GM21529 (cell line): Measurements from ENCODE around the gene NANS.
"Not testable (repeated sequence)": the region's sequence is repeated elsewhere in the genome, so short reads cannot be mapped to it uniquely, and the experiment has no call there.

Source experiments
- ATAC-seq: cut with Tn5 transposase; IDR thresholded peaks from one replicate; pipeline ENCODE4 v1.9.1; 2021; ENCODE audit not compliant: unreplicated experiment

The NANS gene

DNA sequence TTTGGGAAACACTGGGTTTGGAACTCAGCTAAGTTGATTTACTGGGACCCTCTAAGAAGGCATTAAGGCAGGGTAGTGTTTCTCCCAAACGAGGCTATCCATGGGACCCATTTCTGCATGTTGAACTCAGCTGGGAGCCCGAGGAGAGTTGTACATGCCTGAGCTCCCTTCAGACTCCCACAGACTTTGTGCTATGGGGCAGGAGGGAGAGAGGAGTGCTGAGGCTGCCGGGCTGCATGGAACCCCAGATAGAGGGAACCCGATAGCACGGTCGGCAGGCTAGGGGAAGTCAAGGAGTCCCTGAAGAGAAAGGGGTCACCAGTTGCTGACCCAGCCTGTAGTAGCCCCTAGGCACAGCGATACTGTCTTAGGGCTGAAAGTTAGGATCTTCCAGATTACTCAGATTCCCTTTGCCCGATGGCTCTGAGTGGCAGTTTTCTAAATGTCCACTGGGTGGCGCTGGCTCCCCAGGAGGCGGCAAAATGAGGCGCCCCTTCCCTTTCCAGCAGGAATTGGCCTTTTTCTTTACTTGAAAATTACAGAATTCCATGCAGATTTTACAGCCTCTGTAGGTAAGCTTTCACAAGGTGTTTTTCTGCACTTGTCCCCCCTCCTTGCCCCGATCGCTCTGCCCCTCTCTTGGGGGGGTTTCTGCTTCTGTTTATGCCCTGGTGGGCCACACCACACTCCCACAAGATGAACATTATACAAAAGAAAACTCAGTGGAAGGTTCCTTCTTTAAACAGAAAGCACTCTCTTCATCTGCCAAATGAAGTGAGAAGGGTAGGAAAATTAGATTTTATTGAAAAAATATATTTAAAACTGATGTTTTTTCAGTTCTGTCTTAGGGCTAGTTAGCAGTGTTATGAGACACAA is 17.8 kb downstream of the NANS start:
- ATAC-seq, result peak; percentile 56

GRCh38 chr9:98075332-98075805 is 18.8 kb downstream of the NANS start:
- ATAC-seq, result no peak

- not testable (repeated sequence) for ATAC-seq
Measured at GRCh38 chr9:98076514-98076890, 20.0 kb downstream of the NANS start.

GRCh38 chr9:98078895-98079294 is 22.4 kb downstream of the NANS start:
- ATAC-seq, result no peak

GRCh38 chr9:98080326-98080725 is 23.8 kb downstream of the NANS start:
- ATAC-seq, result no peak

- no peak for ATAC-seq
Measured at GRCh38 chr9:98080780-98081179, 24.2 kb downstream of the NANS start.

DNA sequence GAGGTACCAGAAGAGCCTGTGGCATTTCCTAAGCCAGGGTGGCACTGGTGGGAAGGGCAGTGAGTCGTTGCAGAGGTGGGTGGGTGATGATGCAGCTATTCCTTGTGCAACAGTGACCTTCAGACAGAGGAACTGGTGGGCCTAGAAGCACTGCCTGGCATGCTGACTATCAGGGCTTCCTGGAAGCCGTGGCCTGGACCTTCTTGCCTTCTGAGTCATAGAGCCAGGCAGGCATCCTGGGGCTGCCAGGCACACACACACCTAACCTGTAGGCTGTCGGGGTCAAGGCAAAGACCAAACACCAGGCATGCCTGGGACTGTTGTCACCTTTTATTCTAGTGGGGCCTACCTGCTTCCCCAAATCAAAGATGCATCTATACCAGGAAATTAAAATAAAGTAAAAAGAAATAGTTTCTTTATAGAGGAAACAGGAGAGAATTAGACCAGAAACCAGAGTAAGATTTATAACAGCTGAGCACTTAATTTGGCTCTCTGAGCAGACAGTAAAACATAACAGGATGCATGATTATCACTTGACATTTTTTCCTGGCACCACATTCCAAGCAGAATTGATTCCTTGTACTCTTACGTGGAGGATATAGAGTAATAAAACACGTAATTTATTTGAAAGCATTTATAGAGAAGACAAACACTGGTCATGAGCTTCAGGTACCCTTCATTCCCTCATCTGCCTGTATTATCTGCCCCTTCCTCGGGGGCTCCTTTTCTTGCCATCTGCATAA is 25.1 kb downstream of the NANS start:
- no peak for ATAC-seq

- ATAC-seq, result no peak
Measured at GRCh38 chr9:98083061-98083501, 26.5 kb downstream of the NANS start.

GRCh38 chr9:98083566-98084183 is 27.1 kb downstream of the NANS start:
- ATAC-seq, result no peak

DNA sequence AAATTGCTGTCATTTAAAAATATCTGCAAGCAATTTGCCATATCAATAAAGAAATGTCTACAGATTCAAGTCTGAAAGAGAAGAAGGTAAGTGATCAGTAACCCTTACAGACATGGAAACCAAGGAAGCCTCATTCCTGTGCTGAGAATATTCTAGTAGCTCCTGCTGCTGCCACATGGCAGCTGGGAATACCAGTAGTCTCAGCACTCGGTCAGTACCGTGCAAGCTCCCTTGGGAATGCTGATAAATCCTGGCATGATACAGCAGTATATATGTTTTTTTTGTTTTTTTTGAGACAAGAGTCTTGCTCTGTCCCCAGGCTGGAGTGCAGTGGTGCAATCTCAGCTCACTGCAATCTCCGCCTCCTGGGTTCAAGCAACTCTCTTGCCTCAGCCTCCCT is 27.9 kb downstream of the NANS start:
- no peak for ATAC-seq

DNA sequence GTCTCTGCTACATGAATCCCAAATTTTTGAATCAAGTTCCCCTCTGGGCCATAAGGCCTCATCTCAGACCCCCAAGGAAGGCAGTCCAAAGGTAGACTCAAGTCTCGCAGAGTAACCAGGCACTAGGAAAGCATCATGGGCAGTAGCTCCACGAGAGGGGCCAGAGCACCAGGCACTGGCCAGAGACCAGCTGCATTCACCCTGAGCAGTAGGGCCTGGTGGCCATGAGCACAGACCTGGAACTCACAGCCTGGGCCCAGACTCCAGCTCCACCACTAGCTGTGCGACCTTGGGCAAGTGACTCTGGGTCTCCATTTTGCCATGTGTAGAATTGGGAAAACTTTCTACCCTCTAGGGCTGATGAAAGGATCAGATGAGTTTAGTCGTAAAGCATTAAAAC is 28.5 kb downstream of the NANS start:
- ATAC-seq, result no peak

DNA sequence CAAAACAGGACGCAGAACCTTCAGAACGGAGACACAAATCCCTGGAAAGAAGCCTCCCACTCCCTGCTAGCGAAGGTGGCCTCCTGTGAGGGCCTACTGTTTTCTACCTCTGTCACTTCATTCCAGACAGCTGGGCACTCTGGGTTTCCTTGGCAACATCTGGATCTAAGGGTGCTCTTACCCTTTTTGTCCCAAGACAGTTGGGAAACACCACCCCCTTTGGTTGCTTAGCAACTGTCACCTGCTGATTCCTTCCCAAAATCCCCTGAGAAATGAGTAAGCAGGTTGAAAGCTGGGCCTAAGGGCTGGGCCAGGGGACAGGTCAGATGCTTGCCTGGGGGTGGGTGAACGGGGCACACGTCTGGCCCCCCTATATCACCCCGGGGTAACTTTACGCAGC is 29.4 kb downstream of the NANS start:
- no peak for ATAC-seq

DNA sequence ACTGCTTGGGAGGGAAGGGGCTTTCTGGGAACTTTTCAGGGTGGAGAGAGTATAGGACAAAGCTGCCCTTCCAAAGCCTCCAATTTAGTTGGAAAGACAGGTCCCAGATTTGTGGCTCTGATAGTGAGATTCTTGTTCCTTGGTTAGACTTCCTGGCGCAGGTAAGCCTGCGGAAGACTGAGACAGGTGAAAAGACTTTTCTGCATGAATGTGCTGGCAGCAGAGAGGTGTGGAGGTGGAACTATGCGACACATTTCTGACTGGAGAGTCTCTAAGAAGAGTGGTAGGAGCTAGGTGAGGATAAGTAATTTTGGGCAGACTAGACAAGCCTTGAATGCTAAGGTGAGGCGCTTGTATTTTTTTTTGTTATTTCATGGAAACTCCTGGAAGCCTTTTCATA is 29.9 kb downstream of the NANS start:
- no peak for ATAC-seq

- no peak for ATAC-seq
Measured at GRCh38 chr9:98087420-98088354, 31.2 kb downstream of the NANS start.

- not testable (repeated sequence) for ATAC-seq
Measured at GRCh38 chr9:98090674-98091073, 34.1 kb downstream of the NANS start.

DNA sequence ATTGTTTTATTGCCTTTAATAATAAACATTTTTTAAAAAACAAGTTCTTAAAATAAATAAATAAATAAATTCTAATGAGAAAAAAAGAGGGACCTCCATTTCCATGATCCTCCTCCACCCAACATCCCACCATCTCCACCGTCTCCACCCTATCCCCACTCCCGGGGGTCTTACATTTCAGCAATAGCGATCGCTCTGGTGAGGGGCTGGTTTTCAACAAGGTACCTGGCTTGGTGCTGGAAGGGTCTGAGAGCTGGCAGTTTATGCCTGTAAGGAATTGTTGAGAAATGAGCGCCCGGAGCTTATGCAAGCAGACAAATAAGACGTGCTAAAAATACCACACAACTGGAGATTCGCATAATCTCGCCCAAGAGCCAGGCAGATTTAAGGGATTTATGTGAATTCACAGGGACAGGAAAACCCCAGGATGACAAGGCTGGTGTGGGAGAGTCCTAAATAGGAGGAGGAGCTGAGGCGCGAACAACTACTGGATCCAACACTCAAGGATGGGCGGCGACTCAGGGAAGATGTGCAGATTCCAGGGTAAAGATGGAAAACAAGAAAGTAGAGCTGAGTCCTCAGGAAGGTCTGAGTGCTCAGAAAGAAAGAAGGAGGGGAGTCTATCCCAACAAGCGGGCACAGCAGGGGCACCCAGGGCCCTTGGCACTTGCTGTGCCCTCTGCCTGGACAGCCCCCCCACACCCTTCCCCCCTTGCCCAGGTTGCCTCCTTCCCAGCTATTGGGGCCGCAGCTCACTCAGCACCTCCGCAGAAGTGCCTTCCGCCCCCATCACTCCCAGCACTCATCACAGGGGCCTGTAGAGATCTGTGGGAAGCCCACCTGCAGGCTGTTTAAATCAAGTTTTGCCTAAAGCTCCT is 35.4 kb downstream of the NANS start:
- ATAC-seq, result no peak

DNA sequence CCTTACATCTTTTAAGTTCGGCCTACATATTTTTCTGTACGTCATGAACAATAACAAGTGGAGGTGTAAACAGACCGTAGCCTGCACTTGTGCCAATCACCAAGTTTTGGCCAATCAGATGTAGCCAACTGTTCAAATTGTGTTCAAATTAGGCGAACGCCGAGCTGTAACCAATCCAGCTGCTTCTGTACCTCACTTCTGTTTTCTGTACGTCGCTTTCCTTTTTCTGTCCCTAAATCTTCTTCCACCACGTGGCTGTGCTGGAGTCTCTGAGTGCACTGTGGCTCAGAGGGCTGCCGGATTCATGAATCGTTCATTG is 36.0 kb downstream of the NANS start:
- ATAC-seq, result no peak

GRCh38 chr9:98094316-98094715 is 37.8 kb downstream of the NANS start:
- no peak for ATAC-seq

- ATAC-seq, result no peak
Measured at GRCh38 chr9:98094851-98095250, 38.3 kb downstream of the NANS start.

DNA sequence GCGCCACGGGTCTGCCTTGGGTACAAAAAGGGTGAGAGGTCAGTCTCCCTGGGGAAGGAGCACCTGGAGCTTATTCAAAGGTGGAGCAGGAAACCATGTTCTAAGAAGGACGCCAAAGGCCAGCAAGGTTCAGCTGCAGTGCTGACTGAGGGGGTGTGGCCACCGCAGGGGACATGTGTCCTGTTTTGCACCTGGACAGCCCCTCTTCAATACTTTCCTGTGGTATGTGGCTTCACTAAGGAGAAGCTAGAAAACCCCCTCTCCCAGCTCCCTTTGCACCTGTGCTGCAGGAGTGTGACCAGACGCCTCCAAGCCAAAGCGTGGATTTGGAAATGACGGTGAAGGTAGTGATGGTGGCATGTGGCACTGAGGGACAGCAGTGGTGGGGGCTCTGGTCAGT is 38.9 kb downstream of the NANS start:
- no peak for ATAC-seq
